ENCODE data around the gene PGGT1B.

DNA sequence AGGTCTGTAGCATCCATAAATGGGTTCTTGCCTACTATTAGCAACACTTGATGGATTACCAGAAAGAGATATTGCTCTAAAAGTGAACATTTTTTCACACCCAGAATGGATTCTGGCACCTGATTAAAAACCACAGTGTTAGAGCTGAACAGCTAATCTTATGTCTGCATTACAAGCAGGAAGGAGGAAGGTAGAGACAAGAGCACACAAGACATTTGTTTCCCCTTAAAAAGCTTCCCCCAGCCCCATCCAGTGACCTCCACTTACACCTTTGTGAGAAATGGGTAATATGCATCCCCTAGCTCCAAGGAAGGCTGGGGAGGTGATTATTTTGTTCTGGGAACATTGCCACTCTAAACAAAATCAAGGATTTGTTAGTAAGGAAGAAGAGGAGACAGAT, 80.9 kb downstream of the PGGT1B start:
- no peak for TF ChIP-seq CEBPB (IDR thresholded peaks at IDR 0.05)
- TF ChIP-seq FOXM1 (IDR thresholded peaks at IDR 0.05; ENCODE audit: borderline replicate concordance, low read depth) = no peak
- TF ChIP-seq, protein P1, sequence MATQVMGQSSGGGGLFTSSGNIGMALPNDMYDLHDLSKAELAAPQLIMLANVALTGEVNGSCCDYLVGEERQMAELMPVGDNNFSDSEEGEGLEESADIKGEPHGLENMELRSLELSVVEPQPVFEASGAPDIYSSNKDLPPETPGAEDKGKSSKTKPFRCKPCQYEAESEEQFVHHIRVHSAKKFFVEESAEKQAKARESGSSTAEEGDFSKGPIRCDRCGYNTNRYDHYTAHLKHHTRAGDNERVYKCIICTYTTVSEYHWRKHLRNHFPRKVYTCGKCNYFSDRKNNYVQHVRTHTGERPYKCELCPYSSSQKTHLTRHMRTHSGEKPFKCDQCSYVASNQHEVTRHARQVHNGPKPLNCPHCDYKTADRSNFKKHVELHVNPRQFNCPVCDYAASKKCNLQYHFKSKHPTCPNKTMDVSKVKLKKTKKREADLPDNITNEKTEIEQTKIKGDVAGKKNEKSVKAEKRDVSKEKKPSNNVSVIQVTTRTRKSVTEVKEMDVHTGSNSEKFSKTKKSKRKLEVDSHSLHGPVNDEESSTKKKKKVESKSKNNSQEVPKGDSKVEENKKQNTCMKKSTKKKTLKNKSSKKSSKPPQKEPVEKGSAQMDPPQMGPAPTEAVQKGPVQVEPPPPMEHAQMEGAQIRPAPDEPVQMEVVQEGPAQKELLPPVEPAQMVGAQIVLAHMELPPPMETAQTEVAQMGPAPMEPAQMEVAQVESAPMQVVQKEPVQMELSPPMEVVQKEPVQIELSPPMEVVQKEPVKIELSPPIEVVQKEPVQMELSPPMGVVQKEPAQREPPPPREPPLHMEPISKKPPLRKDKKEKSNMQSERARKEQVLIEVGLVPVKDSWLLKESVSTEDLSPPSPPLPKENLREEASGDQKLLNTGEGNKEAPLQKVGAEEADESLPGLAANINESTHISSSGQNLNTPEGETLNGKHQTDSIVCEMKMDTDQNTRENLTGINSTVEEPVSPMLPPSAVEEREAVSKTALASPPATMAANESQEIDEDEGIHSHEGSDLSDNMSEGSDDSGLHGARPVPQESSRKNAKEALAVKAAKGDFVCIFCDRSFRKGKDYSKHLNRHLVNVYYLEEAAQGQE (IDR thresholded peaks at IDR 0.05; ENCODE audit: low read depth) = no peak
- TF ChIP-seq TAF1 (IDR thresholded peaks at IDR 0.05; ENCODE audit: low read depth) = no peak
- no peak for TF ChIP-seq TEAD4 (IDR thresholded peaks at IDR 0.05)
- no peak for TF ChIP-seq EP300 (IDR thresholded peaks at IDR 0.05; ENCODE audit: borderline replicate concordance)
- TF ChIP-seq NFIC (IDR thresholded peaks at IDR 0.05) = no peak

Measured in Ishikawa (cell line).